T-helper 2 cell treated with Interferon-gamma antibody and Interleukin-4, amounts not matched to agents 5 μg/mL and 100 μg/mL, for 36 hours (primary cell): ENCODE results near the gene MYOM3.

Source experiments
- DNase-seq: peaks from one replicate; pipeline ENCODE4 v3.0.0; 2021; ENCODE audit warnings: low spot score
- H3K27ac Mint-ChIP-seq: one replicate; pipeline ENCODE4 v1.8.0; 2021; ENCODE audit warnings: mild to moderate bottlenecking, mixed read lengths
- H3K27me3 Mint-ChIP-seq: one replicate; pipeline ENCODE4 v1.8.0; 2021; ENCODE audit warnings: low read depth, mixed read lengths
- H3K36me3 Mint-ChIP-seq: one replicate; pipeline ENCODE4 v1.8.0; 2021; ENCODE audit warnings: low read depth, mixed read lengths
- H3K4me1 Mint-ChIP-seq: one replicate; pipeline ENCODE4 v1.8.0; 2021; ENCODE audit warnings: low read depth, mixed read lengths
- H3K4me3 Mint-ChIP-seq: one replicate; pipeline ENCODE4 v1.8.0; 2022; ENCODE audit warnings: mild to moderate bottlenecking, moderate library complexity, mixed read lengths
- H3K9me3 Mint-ChIP-seq: one replicate; pipeline ENCODE4 v1.8.0; 2021; ENCODE audit warnings: mixed read lengths

MYOM3 gene

GRCh38 chr1:24111996-24112779 lies at the start of gene MYOM3:
Gene MYOM3, minus strand, starts transcription at chr1:24112135. Its CDS starts 3,499 bp downstream, at chr1:24108636.
- no peak within 1 kb of the TSS for H3K27ac Mint-ChIP-seq
- peaks cover 15% of the 10 kb centered on the region for H3K27me3 Mint-ChIP-seq
- DNase-seq = peak; percentile 65
- H3K36me3 Mint-ChIP-seq = no peaks in the 10 kb centered on the region
- H3K9me3 Mint-ChIP-seq = no peaks in the 10 kb centered on the region
- H3K4me1 Mint-ChIP-seq = peaks cover 7% of the 10 kb centered on the region
- H3K4me3 Mint-ChIP-seq = no peak within 1 kb of the TSS

GRCh38 chr1:24161270-24161669 lies 49.3 kb upstream of the MYOM3 start:
- no peaks in the 10 kb centered on the region for H3K27me3 Mint-ChIP-seq
- H3K27ac Mint-ChIP-seq = no peak overlapping the region
- no peak overlapping the region for H3K4me3 Mint-ChIP-seq
- no peak for DNase-seq
- H3K4me1 Mint-ChIP-seq = no peaks in the 10 kb centered on the region
- no peaks in the 10 kb centered on the region for H3K9me3 Mint-ChIP-seq
- no peaks in the 10 kb centered on the region for H3K36me3 Mint-ChIP-seq

GRCh38 chr1:24159366-24159765 lies 47.4 kb upstream of the MYOM3 start:
- DNase-seq = no peak
- Mint-ChIP-seq H3K36me3 (no peaks in the 10 kb centered on the region), H3K4me1 (no peaks in the 10 kb centered on the region), H3K27ac (no peak overlapping the region), H3K9me3 (no peaks in the 10 kb centered on the region), H3K27me3 (no peaks in the 10 kb centered on the region), H3K4me3 (no peak overlapping the region)

GRCh38 chr1:24157918-24158481 lies 46.1 kb upstream of the MYOM3 start:
- DNase-seq = no peak
- Mint-ChIP-seq H3K27me3 (no peaks in the 10 kb centered on the region), H3K4me1 (no peaks in the 10 kb centered on the region), H3K4me3 (no peak overlapping the region), H3K9me3 (no peaks in the 10 kb centered on the region), H3K27ac (no peak overlapping the region), H3K36me3 (no peaks in the 10 kb centered on the region)

- Mint-ChIP-seq H3K4me3 (no peak overlapping the region), H3K9me3 (no peaks in the 10 kb centered on the region), H3K27me3 (peaks cover 3% of the 10 kb centered on the region), H3K36me3 (no peaks in the 10 kb centered on the region), H3K4me1 (no peaks in the 10 kb centered on the region), H3K27ac (no peak overlapping the region)
- no peak for DNase-seq
Observed at GRCh38 chr1:24156542-24157260, 44.8 kb upstream of the MYOM3 start.

- Mint-ChIP-seq H3K4me1 (peaks cover 9% of the 10 kb centered on the region), H3K36me3 (no peaks in the 10 kb centered on the region), H3K27me3 (peaks cover 15% of the 10 kb centered on the region), H3K4me3 (no peak overlapping the region), H3K9me3 (no peaks in the 10 kb centered on the region), H3K27ac (no peak overlapping the region)
- no peak for DNase-seq
Observed at GRCh38 chr1:24155011-24155782, 43.3 kb upstream of the MYOM3 start.

GRCh38 chr1:24154215-24154614 lies 42.3 kb upstream of the MYOM3 start:
- H3K9me3 Mint-ChIP-seq = no peaks in the 10 kb centered on the region
- H3K4me1 Mint-ChIP-seq = peaks cover 15% of the 10 kb centered on the region
- H3K27ac Mint-ChIP-seq = no peak overlapping the region
- H3K36me3 Mint-ChIP-seq = no peaks in the 10 kb centered on the region
- H3K4me3 Mint-ChIP-seq = no peak overlapping the region
- no peak for DNase-seq
- H3K27me3 Mint-ChIP-seq = peaks cover 15% of the 10 kb centered on the region

GRCh38 chr1:24152631-24153494 lies 40.9 kb upstream of the MYOM3 start:
- no peak for DNase-seq
- Mint-ChIP-seq H3K4me1 (peaks cover 15% of the 10 kb centered on the region), H3K27me3 (peaks cover 17% of the 10 kb centered on the region), H3K4me3 (no peak overlapping the region), H3K27ac (no peak overlapping the region), H3K36me3 (no peaks in the 10 kb centered on the region), H3K9me3 (no peaks in the 10 kb centered on the region)

- Mint-ChIP-seq H3K27me3 (peaks cover 17% of the 10 kb centered on the region), H3K36me3 (no peaks in the 10 kb centered on the region), H3K9me3 (no peaks in the 10 kb centered on the region), H3K4me3 (no peak overlapping the region), H3K4me1 (peaks cover 15% of the 10 kb centered on the region), H3K27ac (no peak overlapping the region)
- DNase-seq = no peak
Observed at GRCh38 chr1:24151175-24151533, 39.2 kb upstream of the MYOM3 start.

- peak; percentile 76 for DNase-seq
- no peaks in the 10 kb centered on the region for H3K9me3 Mint-ChIP-seq
- no peak overlapping the region for H3K27ac Mint-ChIP-seq
- H3K27me3 Mint-ChIP-seq = peaks cover 17% of the 10 kb centered on the region
- peak overlapping the region; percentile 77 for H3K4me3 Mint-ChIP-seq
- no peaks in the 10 kb centered on the region for H3K36me3 Mint-ChIP-seq
- H3K4me1 Mint-ChIP-seq = peaks cover 15% of the 10 kb centered on the region
Observed at GRCh38 chr1:24150234-24151174, 38.6 kb upstream of the MYOM3 start.

- Mint-ChIP-seq H3K27ac (no peak overlapping the region), H3K4me3 (no peak overlapping the region), H3K36me3 (no peaks in the 10 kb centered on the region), H3K4me1 (peaks cover 15% of the 10 kb centered on the region), H3K27me3 (peaks cover 17% of the 10 kb centered on the region), H3K9me3 (no peaks in the 10 kb centered on the region)
- peak; percentile 42 for DNase-seq
Observed at GRCh38 chr1:24149866-24150233, 37.9 kb upstream of the MYOM3 start.

- peaks cover 15% of the 10 kb centered on the region for H3K4me1 Mint-ChIP-seq
- no peak overlapping the region for H3K4me3 Mint-ChIP-seq
- no peak for DNase-seq
- H3K36me3 Mint-ChIP-seq = no peaks in the 10 kb centered on the region
- H3K9me3 Mint-ChIP-seq = no peaks in the 10 kb centered on the region
- H3K27me3 Mint-ChIP-seq = peaks cover 21% of the 10 kb centered on the region
- H3K27ac Mint-ChIP-seq = no peak overlapping the region
Observed at GRCh38 chr1:24147816-24148215, 35.9 kb upstream of the MYOM3 start.
